Suprapubic skin (tissue), 4 donors: ENCODE measurements around the gene PTPRM. TPM values are rescaled to one million over a fixed set of nuclear protein-coding genes. Genes with fewer than 3 reads are reported as not detected.

Source experiments
- DNase-seq, 2 donors: peaks; one replicate each; pipeline ENCODE4 v3.0.0-alpha.2; 2019; ENCODE audit warnings: low spot score in 2 of 2
- H3K27ac ChIP-seq: fragments of 200-600 bp; sonication (generic); one replicate; pipeline ENCODE4 v1.5.1; 2019
- H3K27me3 ChIP-seq: fragments of 200-600 bp; sonication (generic); one replicate; pipeline ENCODE4 v1.5.1; 2019
- H3K36me3 ChIP-seq: fragments of 200-600 bp; sonication (generic); one replicate; pipeline ENCODE4 v1.5.1; 2019
- H3K4me1 ChIP-seq: fragments of 200-600 bp; sonication (generic); one replicate; pipeline ENCODE4 v1.5.1; 2019
- H3K4me3 ChIP-seq: fragments of 200-600 bp; sonication (generic); one replicate; pipeline ENCODE4 v1.5.1; 2019; ENCODE audit warnings: mild to moderate bottlenecking
- H3K9me3 ChIP-seq: fragments of 200-600 bp; sonication (generic); one replicate; pipeline ENCODE4 v1.5.1; 2019
- CTCF ChIP-seq, 2 donors: fragments of 200-600 bp in 1 of 2; fragments of 450-650 bp in 1 of 2; sonication (generic) in 1 of 2; IDR thresholded peaks; one replicate each; pipeline ENCODE4 v1.5.1; 2016 to 2019; ENCODE audit warnings: antibody characterized with exemption in 2 of 2, mild to moderate bottlenecking in 1 of 2, moderate library complexity in 1 of 2
- EP300 ChIP-seq: sonication (generic); formaldehyde crosslinking; IDR thresholded peaks from one replicate; pipeline ENCODE4 v1.6.1; 2017; ENCODE audit warnings: antibody characterized with exemption
- POLR2A ChIP-seq, 2 donors: fragments of 450-650 bp; IDR thresholded peaks; one replicate each; pipeline ENCODE4 v1.6.1; 2017; ENCODE audit warnings: antibody characterized with exemption in 2 of 2, mild to moderate bottlenecking in 2 of 2, moderate library complexity in 2 of 2
- POLR2AphosphoS5 ChIP-seq, 3 donors: sonication (generic); formaldehyde crosslinking; IDR thresholded peaks; one replicate each; pipeline ENCODE4 v1.6.1; 2017; ENCODE audit warnings: antibody characterized with exemption in 3 of 3
- WGBS: methylation state at CpG from one replicate; pipeline ENCODE4 v1.1.5; 2018; 5-methylcytosine and 5-hydroxymethylcytosine counted together
- total RNA-seq, 4 donors: library from RNA; depleted of rRNA; stranded (reverse); fragments of >200 nt; gene quantifications; one replicate each; pipeline ENCODE4 v1.1.0, GENCODE V29; 2016

The PTPRM gene
- total RNA-seq, 4 donors from 2014 or later = 19.8 to 73.7 (median 40.0) TPM

- TF ChIP-seq EP300 = no peak
- TF ChIP-seq POLR2AphosphoS5 (IDR thresholded peaks at IDR 0.05) = no peak
- TF ChIP-seq CTCF (IDR thresholded peaks at IDR 0.05) = no peak
- no peak for TF ChIP-seq POLR2A (IDR thresholded peaks at IDR 0.05)
- DNase-seq = no peak
- 82% methylated on average over 5 of the region's 5 CpGs for WGBS
- no peaks in the 10 kb centered on the region for H3K27me3 ChIP-seq
- H3K4me1 ChIP-seq = no peaks in the 10 kb centered on the region
- H3K27ac ChIP-seq = no peak overlapping the region
- no peaks in the 10 kb centered on the region for H3K9me3 ChIP-seq
- no peaks in the 10 kb centered on the region for H3K36me3 ChIP-seq
- no peak overlapping the region for H3K4me3 ChIP-seq
Observed at GRCh38 chr18:7902399-7902839, 335.3 kb downstream of the PTPRM start.

- Histone ChIP-seq H3K36me3 (no peaks in the 10 kb centered on the region), H3K27me3 (no peaks in the 10 kb centered on the region), H3K27ac (no peak overlapping the region), H3K4me3 (no peak overlapping the region), H3K4me1 (no peaks in the 10 kb centered on the region), H3K9me3 (no peaks in the 10 kb centered on the region)
- 91% methylated on average over 2 of the region's 2 CpGs for WGBS
- DNase-seq = no peak
- TF ChIP-seq POLR2AphosphoS5 (IDR thresholded peaks at IDR 0.05) (no peak), EP300 (no peak), POLR2A (IDR thresholded peaks at IDR 0.05) (no peak), CTCF (IDR thresholded peaks at IDR 0.05) (no peak)
Observed at GRCh38 chr18:7904529-7904928, 337.4 kb downstream of the PTPRM start.

GRCh38 chr18:7908681-7909299 is 341.7 kb downstream of the PTPRM start:
- DNase-seq = no peak
- TF ChIP-seq POLR2AphosphoS5 (IDR thresholded peaks at IDR 0.05) (no peak), CTCF (IDR thresholded peaks at IDR 0.05) (no peak), EP300 (no peak), POLR2A (IDR thresholded peaks at IDR 0.05) (no peak)
- H3K9me3 ChIP-seq = no peaks in the 10 kb centered on the region
- H3K4me3 ChIP-seq = no peak overlapping the region
- H3K4me1 ChIP-seq = no peaks in the 10 kb centered on the region
- no peaks in the 10 kb centered on the region for H3K36me3 ChIP-seq
- 63% methylated on average over 1 of the region's 1 CpG for WGBS
- H3K27me3 ChIP-seq = no peaks in the 10 kb centered on the region
- H3K27ac ChIP-seq = no peak overlapping the region

- H3K27ac ChIP-seq = no peak overlapping the region
- no peaks in the 10 kb centered on the region for H3K27me3 ChIP-seq
- H3K36me3 ChIP-seq = no peaks in the 10 kb centered on the region
- no peaks in the 10 kb centered on the region for H3K9me3 ChIP-seq
- no peak for TF ChIP-seq POLR2AphosphoS5 (IDR thresholded peaks at IDR 0.05)
- TF ChIP-seq EP300 = no peak
- no peak for TF ChIP-seq CTCF (IDR thresholded peaks at IDR 0.05)
- TF ChIP-seq POLR2A (IDR thresholded peaks at IDR 0.05) = no peak
- 88% methylated on average over 5 of the region's 5 CpGs for WGBS
- no peak overlapping the region for H3K4me3 ChIP-seq
- no peak for DNase-seq
- H3K4me1 ChIP-seq = no peaks in the 10 kb centered on the region
Observed at GRCh38 chr18:7914834-7915670, 347.9 kb downstream of the PTPRM start.

GRCh38 chr18:7918701-7919100 is 351.6 kb downstream of the PTPRM start:
- no peaks in the 10 kb centered on the region for H3K27me3 ChIP-seq
- 78% methylated on average over 2 of the region's 2 CpGs for WGBS
- H3K9me3 ChIP-seq = no peaks in the 10 kb centered on the region
- no peak overlapping the region for H3K27ac ChIP-seq
- no peak for DNase-seq
- H3K36me3 ChIP-seq = no peaks in the 10 kb centered on the region
- H3K4me3 ChIP-seq = no peak overlapping the region
- TF ChIP-seq POLR2AphosphoS5 (IDR thresholded peaks at IDR 0.05) = no peak
- no peak for TF ChIP-seq POLR2A (IDR thresholded peaks at IDR 0.05)
- no peak for TF ChIP-seq EP300
- no peak for TF ChIP-seq CTCF (IDR thresholded peaks at IDR 0.05)
- no peaks in the 10 kb centered on the region for H3K4me1 ChIP-seq
